ENCODE measurements around the gene TOM1.
"Not testable (repeated sequence)": the region's sequence is repeated elsewhere in the genome, so short reads cannot be mapped to it uniquely, and the experiment has no call there.

DNA sequence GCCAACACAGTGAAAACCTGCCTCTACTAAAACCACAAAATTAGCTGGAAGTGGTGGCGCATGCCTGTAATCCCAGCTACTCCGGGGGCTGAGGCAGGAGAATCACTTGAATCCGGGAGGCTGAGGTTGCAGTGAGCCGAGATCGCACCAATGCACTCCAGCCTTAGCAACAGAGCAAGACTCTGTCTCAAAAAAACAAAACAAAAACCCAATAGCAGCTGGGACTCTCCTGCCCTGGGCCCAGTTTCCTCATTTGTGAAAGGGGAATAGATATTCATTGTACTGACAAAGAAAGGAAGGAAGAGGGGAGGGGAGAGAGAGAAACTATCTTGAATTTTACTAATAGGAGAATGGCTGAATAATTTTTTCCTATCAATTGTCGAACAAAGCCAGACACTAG lies 96.9 kb downstream of the TOM1 start:
- TF ChIP-seq CTCF, POLR2A (IDR thresholded peaks at IDR 0.05): not testable (repeated sequence)

All from testis (tissue), 2 donors.